MM.1S (cell line): ENCODE results near the gene GRAMD2A.

Experiments used
- EZH2phosphoT487 ChIP-seq: fragments of 300-600 bp; sonication (generic); IDR thresholded peaks from 2 replicates; pipeline ENCODE4 v1.6.1; 2018; ENCODE audit warnings: antibody characterized with exemption, low read length
- TF ChIP-seq, protein P1 (sequence below): fragments of 300-600 bp; sonication (generic); IDR thresholded peaks from 2 replicates; pipeline ENCODE4 v1.5.1; 2016; ENCODE audit warnings: antibody characterized with exemption, low read length, mixed read lengths

DNA sequence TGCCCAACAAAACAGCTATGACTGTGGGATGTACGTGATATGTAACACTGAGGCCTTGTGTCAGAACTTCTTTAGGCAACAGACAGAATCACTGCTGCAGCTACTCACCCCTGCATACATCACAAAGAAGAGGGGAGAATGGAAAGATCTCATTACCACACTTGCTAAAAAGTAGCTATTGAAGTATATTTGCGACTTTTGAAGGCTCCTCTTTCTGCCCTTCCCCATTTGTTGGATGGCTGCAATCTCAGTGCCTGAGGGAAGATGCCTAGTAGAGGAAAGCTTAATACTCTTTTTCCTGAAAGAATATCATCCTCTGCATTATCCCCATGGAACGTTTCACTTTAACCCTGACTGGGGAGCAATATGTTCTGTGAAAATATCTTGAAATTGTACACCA is 57.5 kb downstream of the GRAMD2A start:
- TF ChIP-seq, protein P1, sequence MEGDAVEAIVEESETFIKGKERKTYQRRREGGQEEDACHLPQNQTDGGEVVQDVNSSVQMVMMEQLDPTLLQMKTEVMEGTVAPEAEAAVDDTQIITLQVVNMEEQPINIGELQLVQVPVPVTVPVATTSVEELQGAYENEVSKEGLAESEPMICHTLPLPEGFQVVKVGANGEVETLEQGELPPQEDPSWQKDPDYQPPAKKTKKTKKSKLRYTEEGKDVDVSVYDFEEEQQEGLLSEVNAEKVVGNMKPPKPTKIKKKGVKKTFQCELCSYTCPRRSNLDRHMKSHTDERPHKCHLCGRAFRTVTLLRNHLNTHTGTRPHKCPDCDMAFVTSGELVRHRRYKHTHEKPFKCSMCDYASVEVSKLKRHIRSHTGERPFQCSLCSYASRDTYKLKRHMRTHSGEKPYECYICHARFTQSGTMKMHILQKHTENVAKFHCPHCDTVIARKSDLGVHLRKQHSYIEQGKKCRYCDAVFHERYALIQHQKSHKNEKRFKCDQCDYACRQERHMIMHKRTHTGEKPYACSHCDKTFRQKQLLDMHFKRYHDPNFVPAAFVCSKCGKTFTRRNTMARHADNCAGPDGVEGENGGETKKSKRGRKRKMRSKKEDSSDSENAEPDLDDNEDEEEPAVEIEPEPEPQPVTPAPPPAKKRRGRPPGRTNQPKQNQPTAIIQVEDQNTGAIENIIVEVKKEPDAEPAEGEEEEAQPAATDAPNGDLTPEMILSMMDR, result no peak
- TF ChIP-seq EZH2phosphoT487, result no peak
